K562 (cell line): Measurements from ENCODE around the gene ITPR2. TPM values are rescaled to one million over a fixed set of nuclear protein-coding genes. Genes with fewer than 3 reads are reported as not detected.

Experiments used
- ATAC-seq: fragments of 200-7000 bp; cut with Tn5 transposase; 3 replicates; pipeline ENCODE4 v1.9.1; 2020; ENCODE audit warnings: moderate library complexity
- BruUV-seq: library from RNA; stranded (reverse); fragments of 400-500 nt; replicated peaks from 2 replicates; lab custom pipeline; 2021; lab: Mats Ljungman, UMichigan
- CTCF ChIA-PET: fragments of 300-600 bp; formaldehyde crosslinking; extraction: SDS; loops from one replicate; lab custom pipeline; 2021; ENCODE audit warnings: low intra/inter-chr PET ratio; lab: Yijun Ruan, JAX
- POLR2A ChIA-PET: fragments of 300-600, 350-650 bp; sonication (Branson Sonifier 250); formaldehyde crosslinking; extraction: SDS; loops from one replicate; lab custom pipeline; 2021; ENCODE audit warnings: antibody characterized with exemption, inconsistent platforms; lab: Yijun Ruan, JAX
- DNase-seq, 4 experiments: peaks; one replicate each; pipeline versions ENCODE4 v3.0.0 to v3.0.0-alpha.2; 2011 to 2018; ENCODE audit warnings: low spot score in 3 of 4, mixed read lengths in 3 of 4; ENCODE audit errors: extremely low read depth in 1 of 4
- FAIRE-seq: peaks from 2 replicates; lab custom pipeline; 2011; peaks lifted over from hg19 to GRCh38; lab: Jason Lieb, UNC
- H2AFZ ChIP-seq: 2 replicates; pipeline ENCODE4 v1.6.0; 2011; ENCODE audit warnings: low read depth, low read length, control low read depth, inconsistent platforms
- H3K27ac ChIP-seq: fragments of 200-600 bp; 3 replicates; pipeline ENCODE4 v1.8.0; 2011; ENCODE audit warnings: low read depth, mild to moderate bottlenecking, control low read depth, inconsistent platforms, low read length, moderate library complexity, mixed read lengths; ENCODE audit errors: extremely low read depth
- H3K27me3 ChIP-seq, 2 experiments: fragments of 300-600 bp in 1 of 2; 2 replicates in 1 of 2; 3 replicates in 1 of 2; pipeline versions ENCODE4 v1.6.0 to v1.8.0; 2011; ENCODE audit warnings: inconsistent platforms in 2 of 2, low read length in 2 of 2, mild to moderate bottlenecking in 1 of 2, mixed read lengths in 1 of 2, moderate library complexity in 1 of 2; ENCODE audit not compliant: control insufficient read depth in 2 of 2, insufficient read depth in 2 of 2
- H3K36me3 ChIP-seq: fragments of 300-600 bp; 3 replicates; pipeline ENCODE4 v1.8.0; 2011; ENCODE audit warnings: mild to moderate bottlenecking, low read length, inconsistent platforms; ENCODE audit not compliant: control insufficient read depth, insufficient read depth
- H3K4me1 ChIP-seq, 2 experiments: fragments of 200-600 bp in 1 of 2; replicated peaks in 1 of 2; 2 replicates in 1 of 2; 3 replicates in 1 of 2; pipeline versions ENCODE4 v1.5.1 to v1.8.0; 2011; ENCODE audit warnings: inconsistent platforms in 2 of 2, low read length in 2 of 2, mild to moderate bottlenecking in 1 of 2, mixed read lengths in 1 of 2, moderate library complexity in 1 of 2; ENCODE audit not compliant: control insufficient read depth in 2 of 2, insufficient read depth in 2 of 2
- H3K4me2 ChIP-seq: 2 replicates; pipeline ENCODE4 v1.6.1; 2011; ENCODE audit warnings: low read length, control low read depth, inconsistent platforms, mixed read lengths; ENCODE audit not compliant: insufficient read depth
- H3K4me3 ChIP-seq: fragments of 200-600 bp; sonication (generic), shearing (Covaris generic); 2 replicates; pipeline ENCODE4 v1.5.1; 2016; ENCODE audit warnings: control low read depth, inconsistent platforms
- H3K79me2 ChIP-seq: fragments of 200-600 bp; 3 replicates; pipeline ENCODE4 v1.8.0; 2011; ENCODE audit warnings: low read length, inconsistent platforms; ENCODE audit not compliant: control insufficient read depth, insufficient read depth
- H3K9ac ChIP-seq, 2 experiments: 2 replicates each; pipeline versions ENCODE4 v1.6.0 to v1.6.1; 2011; ENCODE audit warnings: low read depth in 2 of 2, low read length in 2 of 2, control low read depth in 1 of 2, inconsistent platforms in 1 of 2, mild to moderate bottlenecking in 1 of 2, mixed read lengths in 1 of 2; ENCODE audit not compliant: insufficient read depth in 1 of 2
- H3K9me1 ChIP-seq: one replicate; pipeline ENCODE4 v1.6.0; 2011; ENCODE audit warnings: inconsistent platforms, mild to moderate bottlenecking, low read length, moderate library complexity; ENCODE audit not compliant: control insufficient read depth, insufficient read depth
- H3K9me3 ChIP-seq: replicated peaks from 2 replicates; pipeline ENCODE4 v1.5.1; 2011; ENCODE audit warnings: low read depth, low read length, inconsistent platforms; ENCODE audit not compliant: control insufficient read depth, insufficient read depth
- H4K20me1 ChIP-seq: replicated peaks from 2 replicates; pipeline ENCODE4 v1.6.1; 2011; ENCODE audit warnings: low read length, inconsistent platforms, mixed read lengths; ENCODE audit not compliant: control insufficient read depth, insufficient read depth
- CEBPG ChIP-seq, 3 experiments: fragments of 200-800 bp in 1 of 3; sonication (Bioruptor generic) in 1 of 3; sonication (generic) in 1 of 3; formaldehyde crosslinking in 1 of 3; IDR thresholded peaks in 2 of 3; conservative IDR thresholded peaks in 1 of 3; 2 replicates each; pipeline versions ENCODE4 v1.6.1 to v1.8.0; 2016 to 2022; ENCODE audit warnings: missing compliant biosample characterization in 2 of 3, missing genetic modification characterization in 2 of 3, mild to moderate bottlenecking in 1 of 3, missing genetic modification reagents in 1 of 3
- CREBBP ChIP-seq: IDR thresholded peaks from one replicate; pipeline ENCODE4 v1.6.1; 2012; ENCODE audit warnings: low read depth, mild to moderate bottlenecking, control low read depth, inconsistent platforms, low read length
- CXXC5 ChIP-seq: fragments of 250-450 bp; sonication (Bioruptor Pico); IDR thresholded peaks from 2 replicates; pipeline ENCODE4 v1.8.0; 2022; ENCODE audit warnings: inconsistent platforms, mild to moderate bottlenecking, moderate library complexity
- DDX20 ChIP-seq: fragments of 450-650 bp; IDR thresholded peaks from 2 replicates; pipeline ENCODE4 v1.6.1; 2016; ENCODE audit warnings: missing genetic modification characterization, low read depth, mild to moderate bottlenecking, missing compliant biosample characterization, moderate library complexity
- E2F3 ChIP-seq: fragments of 250-450 bp; sonication (Bioruptor Pico); IDR thresholded peaks from 2 replicates; pipeline ENCODE4 v1.4.0; 2020; ENCODE audit warnings: mild to moderate bottlenecking
- LCOR ChIP-seq: sonication (generic); formaldehyde crosslinking; IDR thresholded peaks from 2 replicates; pipeline ENCODE4 v1.8.0; 2022; ENCODE audit warnings: mild to moderate bottlenecking, missing genetic modification reagents
- NFATC3 ChIP-seq: fragments of 450-650 bp; IDR thresholded peaks from 2 replicates; pipeline ENCODE4 v1.6.1; 2017; ENCODE audit warnings: mild to moderate bottlenecking
- PCBP2 ChIP-seq: fragments of 200-400 bp; formaldehyde crosslinking; IDR thresholded peaks from 2 replicates; pipeline ENCODE4 v1.6.1; 2018; ENCODE audit warnings: low read length, low read depth, mild to moderate bottlenecking, moderate library complexity; ENCODE audit not compliant: poor library complexity, severe bottlenecking
- POLR2H ChIP-seq: IDR thresholded peaks from 2 replicates; pipeline ENCODE4 v1.6.1; 2016; ENCODE audit warnings: missing genetic modification characterization, low read depth, mild to moderate bottlenecking, control low read depth, missing compliant biosample characterization, moderate library complexity
- RBM25 ChIP-seq: fragments of 200-400 bp; formaldehyde crosslinking; IDR thresholded peaks from 2 replicates; pipeline ENCODE4 v1.6.1; 2018; ENCODE audit warnings: low read length, low read depth, moderate library complexity; ENCODE audit not compliant: severe bottlenecking
- SP2 ChIP-seq: IDR thresholded peaks from 2 replicates; pipeline ENCODE4 v1.6.1; 2011; ENCODE audit warnings: mild to moderate bottlenecking, low read depth, low read length, moderate library complexity; ENCODE audit not compliant: poor library complexity, severe bottlenecking; ENCODE audit errors: extremely low read depth
- ZNF431 ChIP-seq: sonication (generic); formaldehyde crosslinking; IDR thresholded peaks from 2 replicates; pipeline ENCODE4 v1.8.0; 2022; ENCODE audit warnings: mild to moderate bottlenecking, missing genetic modification reagents
- ZNF436 ChIP-seq: fragments of 250-450, 450-650 bp; sonication (Bioruptor Pico); formaldehyde crosslinking; IDR thresholded peaks from 2 replicates; pipeline ENCODE4 v1.7.0; 2020; ENCODE audit warnings: mild to moderate bottlenecking
- ZNF445 ChIP-seq: fragments of 250-450 bp; sonication (Bioruptor Pico); IDR thresholded peaks from 2 replicates; pipeline ENCODE4 v1.4.0; 2020; ENCODE audit warnings: low read depth, mild to moderate bottlenecking, moderate library complexity
- ZNF583 ChIP-seq: fragments of 250-450 bp; sonication (Bioruptor Pico); IDR thresholded peaks from 2 replicates; pipeline ENCODE4 v1.4.0; 2020
- in situ Hi-C: fragments of 300-500 bp; cut with MboI; formaldehyde crosslinking; loops from 4 replicates; pipeline ENCODE4 v1.15.0; 2018; ENCODE audit warnings: inconsistent platforms, mixed read lengths
- intact Hi-C: fragments of 100-400 bp; cut with micrococcal nuclease; formaldehyde crosslinking; loops from 2 replicates; pipeline ENCODE4 v1.14.2; 2022
- polyA plus RNA-seq, 8 experiments: library from polyadenylated mRNA; depleted of rRNA in 4 of 8; stranded (reverse) in 5 of 8; unstranded in 3 of 8; fragments of >200 nt; fragmentation: Nextera tagmentation in 2 of 8; fragmentation: Illumina TruSeq in 1 of 8; extraction: Ambion mirVana in 2 of 8; extraction: Trizol in 1 of 8; gene quantifications; 2 replicates each; pipeline versions ENCODE4 v1.2.1 to v1.2.3, GENCODE V29; 2011 to 2014; ENCODE audit warnings: inconsistent platforms in 1 of 8, missing spikeins in 1 of 8
- total RNA-seq, 7 experiments: library from RNA; depleted of rRNA in 6 of 7; stranded (reverse); fragments of >200 nt in 6 of 7; fragmentation: Illumina TruSeq in 2 of 7; extraction: Trizol in 2 of 7; gene quantifications; 2 replicates each; pipeline versions ENCODE4 v1.2.1 to v1.2.3, GENCODE V29; 2011 to 2021; ENCODE audit warnings: low replicate concordance in 1 of 7
- TF ChIP-seq, protein P1 (sequence below), 2 experiments: fragments of 450-650 bp; formaldehyde crosslinking in 1 of 2; IDR thresholded peaks; 2 replicates each; pipeline versions ENCODE4 v1.4.0 to v1.6.1; 2014 to 2020; ENCODE audit warnings: mild to moderate bottlenecking in 2 of 2, borderline replicate concordance in 1 of 2, low read depth in 1 of 2

Gene ITPR2
- total and polyA plus RNA-seq, 9 of the 15 experiments (the other 6 are each of a cell fraction or from before 2014, with no cell fraction given): 0.21 to 3.3 (median 0.95) TPM

DNA sequence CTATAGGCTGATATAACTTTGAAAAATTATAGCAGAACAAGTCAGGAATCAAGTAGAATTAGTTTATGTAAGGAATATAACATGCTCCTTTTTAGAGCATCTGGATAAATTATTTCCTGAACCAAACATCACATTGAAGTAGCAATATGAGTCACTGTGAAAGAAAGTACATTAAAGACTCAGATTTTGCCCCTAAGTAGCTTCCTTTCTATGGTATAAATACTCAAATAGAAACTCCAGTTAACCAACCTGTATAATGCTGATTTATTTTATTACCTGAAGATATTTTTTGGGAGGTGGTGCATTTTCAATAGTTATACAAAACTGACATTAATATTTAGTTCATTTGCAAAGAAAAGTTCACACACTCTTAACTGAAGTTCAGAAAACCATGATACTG is 312.1 kb downstream of the ITPR2 start:
- intact Hi-C loops: loop anchor here (10.0 kb wide), 1 partner anchor 426 kb away; no protein-coding TSS in a partner anchor
- CTCF ChIA-PET: interaction anchor here (0.6 kb wide), 1 partner anchor 40 kb away, joined by 3 read pairs; no protein-coding TSS in a partner anchor
- TF ChIP-seq CREBBP (no peak), ZNF431 (CRISPR knock-in tag) (no peak), ZNF436 (no peak), LCOR (no peak), ZNF583 (CRISPR knock-in tag) (no peak), PCBP2 (no peak), DDX20 (tag) (no peak), E2F3 (CRISPR knock-in tag) (no peak), ZNF445 (no peak), CEBPG (CRISPR knock-in tag; IDR thresholded peaks at IDR 0.05) (no peak), CEBPG (tag; conservative IDR thresholded peaks at IDR 0.05 in 1 of 2, IDR thresholded peaks at IDR 0.05 in 1 of 2) (no peak), CXXC5 (CRISPR knock-in tag) (no peak), SP2 (no peak), NFATC3 (no peak), RBM25 (no peak), POLR2H (tag) (no peak)
- TF ChIP-seq, protein P1, sequence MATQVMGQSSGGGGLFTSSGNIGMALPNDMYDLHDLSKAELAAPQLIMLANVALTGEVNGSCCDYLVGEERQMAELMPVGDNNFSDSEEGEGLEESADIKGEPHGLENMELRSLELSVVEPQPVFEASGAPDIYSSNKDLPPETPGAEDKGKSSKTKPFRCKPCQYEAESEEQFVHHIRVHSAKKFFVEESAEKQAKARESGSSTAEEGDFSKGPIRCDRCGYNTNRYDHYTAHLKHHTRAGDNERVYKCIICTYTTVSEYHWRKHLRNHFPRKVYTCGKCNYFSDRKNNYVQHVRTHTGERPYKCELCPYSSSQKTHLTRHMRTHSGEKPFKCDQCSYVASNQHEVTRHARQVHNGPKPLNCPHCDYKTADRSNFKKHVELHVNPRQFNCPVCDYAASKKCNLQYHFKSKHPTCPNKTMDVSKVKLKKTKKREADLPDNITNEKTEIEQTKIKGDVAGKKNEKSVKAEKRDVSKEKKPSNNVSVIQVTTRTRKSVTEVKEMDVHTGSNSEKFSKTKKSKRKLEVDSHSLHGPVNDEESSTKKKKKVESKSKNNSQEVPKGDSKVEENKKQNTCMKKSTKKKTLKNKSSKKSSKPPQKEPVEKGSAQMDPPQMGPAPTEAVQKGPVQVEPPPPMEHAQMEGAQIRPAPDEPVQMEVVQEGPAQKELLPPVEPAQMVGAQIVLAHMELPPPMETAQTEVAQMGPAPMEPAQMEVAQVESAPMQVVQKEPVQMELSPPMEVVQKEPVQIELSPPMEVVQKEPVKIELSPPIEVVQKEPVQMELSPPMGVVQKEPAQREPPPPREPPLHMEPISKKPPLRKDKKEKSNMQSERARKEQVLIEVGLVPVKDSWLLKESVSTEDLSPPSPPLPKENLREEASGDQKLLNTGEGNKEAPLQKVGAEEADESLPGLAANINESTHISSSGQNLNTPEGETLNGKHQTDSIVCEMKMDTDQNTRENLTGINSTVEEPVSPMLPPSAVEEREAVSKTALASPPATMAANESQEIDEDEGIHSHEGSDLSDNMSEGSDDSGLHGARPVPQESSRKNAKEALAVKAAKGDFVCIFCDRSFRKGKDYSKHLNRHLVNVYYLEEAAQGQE (IDR thresholded peaks at IDR 0.05; ENCODE audit: borderline replicate concordance): no peak
- TF ChIP-seq, protein P1 (CRISPR knock-in tag; IDR thresholded peaks at IDR 0.05; ENCODE audit: low read depth): no peak

More for the DNA sequence above, 312.1 kb downstream of the ITPR2 start:
- Histone ChIP-seq H3K79me2 (no peaks in the 10 kb centered on the region), H3K9me3 (peaks cover 3% of the 10 kb centered on the region; the same call in 1 of the 2 replicates), H3K9me1 (no peaks in the 10 kb centered on the region), H3K36me3 (no peaks in the 10 kb centered on the region), H3K27ac (no peak overlapping the region), H2AFZ (no peak overlapping the region), H3K27me3 (no peaks in the 10 kb centered on the region), H3K4me1 (no peaks in the 10 kb centered on the region), H3K4me3 (no peak overlapping the region), H3K9ac (no peak overlapping the region), H3K4me2 (no peak overlapping the region), H4K20me1 (no peaks in the 10 kb centered on the region)
- FAIRE-seq (no peak), DNase-seq (no peak), ATAC-seq (no peak)
- POLR2A ChIA-PET: no interaction called here
- BruUV-seq: no TSS peak
- in situ Hi-C loops: no loop called here
